ENCODE measurements around the gene TMEM247. TPM values are rescaled to one million over a fixed set of nuclear protein-coding genes. Genes with fewer than 3 reads are reported as not detected.

The TMEM247 gene
- total RNA-seq, 2 experiments from 2014 or later = not detected

DNA sequence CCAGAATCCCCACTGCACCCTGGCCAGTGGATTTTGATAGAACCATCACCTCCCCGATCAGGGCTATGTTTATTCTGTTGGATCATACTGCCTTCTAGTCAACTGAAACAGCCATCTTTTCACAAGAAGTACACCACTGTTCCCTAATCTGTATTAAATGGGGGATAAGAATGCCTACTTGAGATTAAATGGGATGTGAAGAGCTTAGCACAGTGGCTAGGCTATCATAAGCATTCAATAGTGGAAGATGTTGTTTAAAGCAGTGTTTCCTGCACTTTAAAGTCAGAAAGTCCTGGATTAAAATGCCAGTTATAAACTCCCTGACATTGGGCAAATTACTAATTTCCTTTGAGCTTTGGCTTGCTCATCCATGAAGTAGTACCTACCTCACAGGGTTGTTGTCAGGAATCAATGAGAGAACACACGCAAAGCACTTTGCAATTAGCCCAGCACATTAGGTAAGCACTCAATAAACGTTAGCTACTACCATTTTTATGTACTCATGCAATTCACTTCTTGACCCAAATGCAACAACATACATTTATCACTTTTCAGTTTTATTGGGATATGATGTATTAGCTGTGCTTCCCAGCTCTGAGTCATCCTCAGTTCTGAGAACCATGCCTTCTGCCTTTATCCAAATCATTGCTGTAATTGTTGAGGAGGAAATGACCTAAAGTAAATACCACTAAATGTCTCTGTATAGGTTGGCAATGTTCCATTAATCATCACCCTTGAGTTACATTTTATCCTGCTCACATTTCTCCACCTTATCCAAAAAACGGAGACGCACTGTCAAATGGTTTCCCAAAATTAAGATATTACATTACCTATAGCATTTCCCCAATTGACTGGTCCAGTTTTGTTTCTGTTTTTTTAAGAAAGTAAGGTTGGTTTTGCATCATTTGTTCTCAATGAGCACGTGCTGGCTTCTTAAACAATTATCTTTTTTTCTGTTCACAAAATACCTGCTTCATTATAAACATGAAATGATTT, 2.1 kb downstream of the TMEM247 start:
- Mint-ChIP-seq H3K27me3 (ENCODE audit: low read depth) (no peaks in the 10 kb centered on the region), H3K27ac (no peak overlapping the region), H3K9me3 (peaks cover 6% of the 10 kb centered on the region), H3K4me3 (no peak overlapping the region), H3K4me1 (ENCODE audit: low read depth) (peaks cover 29% of the 10 kb centered on the region), H3K36me3 (ENCODE audit: low read depth) (peaks cover 5% of the 10 kb centered on the region)
- no peak for DNase-seq
- intact Hi-C loops (cut with micrococcal nuclease) = no loop called here
- CTCF ChIA-PET = interaction anchor here (0.9 to 1.3 kb wide), 3 partner anchors 19 to 120 kb away, joined by 3 read pairs; no protein-coding TSS in a partner anchor

DNA sequence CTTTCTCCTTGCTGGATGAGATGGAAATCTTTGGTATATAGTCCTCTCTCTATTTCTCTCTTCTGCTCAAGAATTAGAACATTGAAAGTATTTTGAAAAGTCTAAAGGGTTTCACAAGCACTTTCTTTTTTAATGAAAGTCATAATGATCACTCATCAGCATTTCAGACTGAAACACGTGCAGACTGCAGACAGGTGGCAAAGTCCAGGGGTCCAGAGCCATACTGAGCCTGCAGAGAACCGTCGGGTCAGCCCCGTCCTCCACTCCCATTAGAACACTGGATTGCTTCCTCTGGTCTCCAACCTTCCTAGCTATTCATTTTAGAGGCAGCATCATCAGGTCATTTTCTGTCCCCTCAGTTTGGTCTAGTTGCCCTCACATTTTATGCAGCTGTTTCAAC, 3.1 kb downstream of the TMEM247 start:
- no peaks in the 10 kb centered on the region for H3K27me3 Mint-ChIP-seq (ENCODE audit: low read depth)
- intact Hi-C loops (cut with micrococcal nuclease) = no loop called here
- peaks cover 21% of the 10 kb centered on the region for H3K4me1 Mint-ChIP-seq (ENCODE audit: low read depth)
- H3K4me3 Mint-ChIP-seq = no peak overlapping the region
- CTCF ChIA-PET = no interaction called here
- no peak overlapping the region for H3K27ac Mint-ChIP-seq
- peaks cover 4% of the 10 kb centered on the region for H3K9me3 Mint-ChIP-seq
- DNase-seq = no peak
- peaks cover 5% of the 10 kb centered on the region for H3K36me3 Mint-ChIP-seq (ENCODE audit: low read depth)

DNA sequence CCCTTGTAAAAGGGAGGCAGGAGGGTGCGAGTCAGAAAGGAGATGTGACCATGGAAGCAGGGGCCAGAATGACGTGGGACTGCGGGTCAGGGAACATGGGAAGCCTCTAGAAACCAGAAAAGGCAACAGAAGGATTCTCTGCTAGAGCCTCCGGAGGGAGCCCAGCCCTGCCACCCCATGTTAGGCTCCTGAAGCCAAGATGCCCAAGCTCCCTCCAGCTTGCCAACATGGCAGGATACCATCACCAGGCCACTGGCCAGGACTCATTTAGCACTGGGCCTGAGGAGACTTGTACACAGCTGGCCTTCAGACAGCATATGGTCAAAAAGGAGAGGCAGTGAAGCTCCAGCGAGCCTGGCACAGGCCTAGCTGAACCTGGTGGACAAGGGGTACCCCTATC, 5.6 kb downstream of the TMEM247 start:
- no peak for DNase-seq
- H3K4me3 Mint-ChIP-seq = no peak overlapping the region
- H3K4me1 Mint-ChIP-seq (ENCODE audit: low read depth) = peaks cover 9% of the 10 kb centered on the region
- no peaks in the 10 kb centered on the region for H3K9me3 Mint-ChIP-seq
- intact Hi-C loops (cut with micrococcal nuclease) = no loop called here
- no peaks in the 10 kb centered on the region for H3K36me3 Mint-ChIP-seq (ENCODE audit: low read depth)
- no peaks in the 10 kb centered on the region for H3K27me3 Mint-ChIP-seq (ENCODE audit: low read depth)
- CTCF ChIA-PET = no interaction called here
- H3K27ac Mint-ChIP-seq = no peak overlapping the region

DNA sequence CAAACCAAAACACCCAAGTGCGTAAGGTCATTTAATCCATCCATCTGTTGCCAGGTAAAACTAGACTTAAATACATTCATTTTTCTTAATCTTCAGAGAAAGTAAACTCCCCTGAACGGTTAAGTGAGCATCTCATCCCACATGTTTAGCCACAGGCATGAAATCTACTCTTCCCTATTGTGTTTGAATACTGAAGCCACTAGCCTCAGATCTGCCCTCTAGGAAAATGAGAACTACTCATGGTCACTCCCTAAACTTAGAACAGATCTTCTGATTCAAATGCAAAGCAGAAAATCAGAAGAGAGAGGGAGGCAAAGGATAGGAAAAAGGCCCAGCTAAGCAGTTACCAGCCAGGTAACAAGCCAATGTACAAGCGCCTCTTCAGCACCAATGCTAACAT, 7.1 kb downstream of the TMEM247 start:
- CTCF ChIA-PET = no interaction called here
- Mint-ChIP-seq H3K4me3 (no peak overlapping the region), H3K27me3 (ENCODE audit: low read depth) (no peaks in the 10 kb centered on the region), H3K27ac (no peak overlapping the region), H3K9me3 (no peaks in the 10 kb centered on the region), H3K4me1 (ENCODE audit: low read depth) (peaks cover 10% of the 10 kb centered on the region), H3K36me3 (ENCODE audit: low read depth) (no peaks in the 10 kb centered on the region)
- no peak for DNase-seq
- intact Hi-C loops (cut with micrococcal nuclease) = no loop called here

DNA sequence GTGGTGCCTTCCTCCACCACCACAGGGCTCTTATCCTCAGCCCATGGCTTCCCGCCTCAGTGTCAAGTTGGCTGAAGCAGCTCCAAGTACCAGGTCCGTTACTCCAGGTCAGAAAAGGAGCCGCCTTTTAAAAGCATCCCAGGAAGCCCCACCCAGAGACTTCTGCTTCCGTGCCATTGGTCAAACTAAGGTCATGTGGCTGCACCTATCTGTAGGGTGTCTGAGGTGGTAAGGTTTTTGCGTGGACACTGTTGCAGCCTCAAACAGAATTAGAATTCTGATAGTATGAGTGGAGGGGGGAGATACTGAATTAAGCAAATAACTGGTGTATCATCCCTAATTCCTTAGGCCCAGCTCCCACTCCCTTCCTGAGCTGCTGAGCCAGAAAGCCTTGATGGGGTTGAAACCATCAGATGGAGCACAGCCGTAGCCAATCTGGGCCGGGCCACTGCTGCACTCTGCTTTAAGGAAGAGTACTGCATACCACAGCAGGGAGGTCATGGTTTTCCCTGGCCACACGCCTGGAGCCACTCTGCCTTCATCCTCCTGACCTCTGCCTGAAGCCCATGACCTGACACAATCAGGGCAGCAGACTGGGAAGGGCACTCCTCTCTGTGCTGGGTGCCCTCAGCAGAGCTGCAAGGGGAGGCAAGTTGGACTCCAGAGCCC, 8.4 kb downstream of the TMEM247 start:
- peaks cover 2% of the 10 kb centered on the region for H3K4me1 Mint-ChIP-seq (ENCODE audit: low read depth)
- H3K27me3 Mint-ChIP-seq (ENCODE audit: low read depth) = no peaks in the 10 kb centered on the region
- CTCF ChIA-PET = interaction anchor here (0.6 kb wide), 1 partner anchor 684 kb away, joined by 6 read pairs; no protein-coding TSS in a partner anchor

DNA sequence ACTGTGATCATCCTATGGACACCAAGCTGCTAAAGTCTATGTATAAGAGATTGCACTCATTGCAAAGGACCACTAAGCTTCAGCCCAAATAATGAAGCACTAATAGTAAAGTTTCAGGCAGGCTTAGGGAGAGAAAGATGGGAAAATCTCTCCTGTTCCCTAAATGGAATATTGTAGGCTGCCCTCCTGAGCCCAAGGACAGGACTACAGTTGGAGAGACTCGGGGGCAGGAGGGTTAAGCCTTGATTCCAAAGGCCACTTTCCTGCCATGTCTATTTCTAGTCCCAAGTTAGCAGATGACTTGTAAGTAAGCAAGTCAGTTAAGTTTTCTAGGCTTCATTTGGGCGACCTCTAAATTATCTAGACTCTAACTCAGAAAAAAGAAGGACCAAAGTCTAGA, 9.0 kb downstream of the TMEM247 start:
- H3K4me3 Mint-ChIP-seq = no peak overlapping the region
- no peaks in the 10 kb centered on the region for H3K27me3 Mint-ChIP-seq (ENCODE audit: low read depth)
- CTCF ChIA-PET = no interaction called here
- intact Hi-C loops (cut with micrococcal nuclease) = no loop called here
- no peaks in the 10 kb centered on the region for H3K9me3 Mint-ChIP-seq
- no peaks in the 10 kb centered on the region for H3K36me3 Mint-ChIP-seq (ENCODE audit: low read depth)
- H3K27ac Mint-ChIP-seq = no peak overlapping the region
- DNase-seq = no peak
- peaks cover 7% of the 10 kb centered on the region for H3K4me1 Mint-ChIP-seq (ENCODE audit: low read depth)

More for the DNA sequence above, 8.4 kb downstream of the TMEM247 start:
- intact Hi-C loops (cut with micrococcal nuclease) = no loop called here
- Mint-ChIP-seq H3K27ac (no peak overlapping the region), H3K9me3 (no peaks in the 10 kb centered on the region), H3K4me3 (no peak overlapping the region), H3K36me3 (ENCODE audit: low read depth) (no peaks in the 10 kb centered on the region)
- no peak for DNase-seq

DNA sequence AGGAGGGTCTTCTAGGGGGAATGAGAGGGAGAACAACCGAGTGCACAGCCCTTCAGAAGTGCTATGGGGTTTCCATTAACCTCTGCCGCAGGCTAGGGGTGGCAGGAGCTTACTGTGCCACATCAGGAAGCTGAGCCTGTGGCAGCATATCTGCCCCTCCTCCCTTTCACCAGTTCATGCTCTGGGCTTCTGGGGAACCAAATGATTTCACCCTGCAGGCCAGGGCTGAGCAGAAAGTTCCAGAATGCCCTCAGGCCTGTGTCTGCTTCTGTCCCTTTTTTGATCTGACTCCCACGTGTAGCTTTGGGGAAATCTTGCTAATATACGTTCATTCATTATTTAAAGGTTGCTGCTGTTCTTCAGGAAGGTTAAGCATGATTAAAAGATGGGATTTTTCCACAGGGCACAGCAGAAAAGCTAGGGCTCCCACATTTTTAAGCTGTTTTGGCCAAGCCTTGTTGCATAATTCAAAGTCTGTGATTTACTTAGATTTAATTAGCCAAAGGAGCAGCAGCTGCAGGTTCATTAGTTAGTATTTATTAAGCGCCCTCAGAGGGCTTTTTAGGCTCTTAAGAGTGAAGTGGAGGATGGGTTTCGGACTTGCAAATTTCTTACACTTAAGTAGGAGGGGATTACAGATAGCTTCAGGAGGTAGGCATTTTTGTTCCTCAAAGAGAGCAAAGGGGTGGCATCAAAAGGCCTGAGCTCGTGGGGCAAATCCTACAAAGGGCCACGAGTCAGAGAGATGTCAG, 10.2 kb downstream of the TMEM247 start:
- Mint-ChIP-seq H3K4me3 (no peak overlapping the region), H3K36me3 (ENCODE audit: low read depth) (no peaks in the 10 kb centered on the region), H3K4me1 (ENCODE audit: low read depth) (peaks cover 10% of the 10 kb centered on the region), H3K27ac (no peak overlapping the region), H3K9me3 (no peaks in the 10 kb centered on the region), H3K27me3 (ENCODE audit: low read depth) (no peaks in the 10 kb centered on the region)
- intact Hi-C loops (cut with micrococcal nuclease) = no loop called here
- CTCF ChIA-PET = interaction anchor here (0.6 to 0.9 kb wide), 3 partner anchors 31 to 472 kb away, joined by 3 read pairs; no protein-coding TSS in a partner anchor
- no peak for DNase-seq

DNA sequence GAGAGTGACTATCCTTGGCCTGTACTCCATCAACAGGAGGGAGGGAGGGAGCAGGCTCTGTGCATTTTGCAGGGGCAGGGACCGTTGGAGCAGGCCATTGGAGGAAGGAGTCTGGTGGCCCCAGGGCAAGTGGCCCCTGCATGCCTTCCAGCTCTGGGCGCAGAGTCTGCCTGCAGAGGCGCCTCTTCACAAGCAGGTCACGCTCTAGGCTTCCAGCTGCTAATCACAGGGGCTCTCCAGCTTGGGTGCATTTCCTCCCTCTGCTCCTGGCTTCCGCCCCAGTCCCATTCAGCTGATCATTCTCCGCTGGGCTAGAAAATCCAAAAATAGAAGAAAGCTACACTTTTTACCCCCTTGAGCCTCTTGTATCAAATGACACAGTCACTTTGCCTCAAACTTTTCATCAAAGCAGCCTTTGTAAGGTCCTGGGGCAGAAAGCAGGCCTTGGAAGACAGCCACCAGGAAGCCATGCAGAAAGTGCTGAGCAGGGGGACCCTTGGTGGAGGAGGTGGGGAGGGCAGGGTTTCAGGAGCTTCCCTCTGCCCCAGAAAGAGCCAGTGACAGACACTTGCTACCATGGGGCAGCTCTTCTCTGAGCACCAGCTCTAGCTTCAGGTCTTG, 11.3 kb downstream of the TMEM247 start:
- peak; percentile 21 for DNase-seq
- no peak overlapping the region for H3K4me3 Mint-ChIP-seq
- no peak overlapping the region for H3K27ac Mint-ChIP-seq
- H3K36me3 Mint-ChIP-seq (ENCODE audit: low read depth) = no peaks in the 10 kb centered on the region
- peaks cover 10% of the 10 kb centered on the region for H3K4me1 Mint-ChIP-seq (ENCODE audit: low read depth)
- intact Hi-C loops (cut with micrococcal nuclease) = no loop called here
- H3K27me3 Mint-ChIP-seq (ENCODE audit: low read depth) = no peaks in the 10 kb centered on the region
- CTCF ChIA-PET = interaction anchor here (0.7 to 1.4 kb wide), 3 partner anchors 64 to 399 kb away, joined by 3 read pairs; no protein-coding TSS in a partner anchor
- no peaks in the 10 kb centered on the region for H3K9me3 Mint-ChIP-seq

DNA sequence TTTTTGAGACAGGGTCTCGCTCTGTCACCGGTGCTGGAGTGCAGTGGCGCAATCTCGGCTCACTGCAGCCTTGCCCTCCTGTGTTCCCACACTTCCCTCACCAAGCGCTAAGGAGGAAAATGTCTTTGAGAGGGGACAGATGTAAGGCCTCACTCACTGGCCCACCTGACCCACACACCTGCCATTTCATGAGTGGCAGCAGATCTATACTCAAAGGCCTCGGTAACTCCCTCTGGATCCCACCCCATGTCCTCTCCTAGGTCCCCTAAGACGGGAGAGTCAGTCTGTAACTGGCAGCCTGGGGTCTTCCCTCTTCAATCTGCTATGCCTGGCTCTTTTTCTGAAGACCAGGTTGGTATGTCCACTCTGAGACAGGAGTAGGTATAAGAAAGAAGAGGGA, 12.9 kb downstream of the TMEM247 start:
- Mint-ChIP-seq H3K27me3 (ENCODE audit: low read depth) (no peaks in the 10 kb centered on the region), H3K36me3 (ENCODE audit: low read depth) (no peaks in the 10 kb centered on the region), H3K4me3 (no peak overlapping the region), H3K9me3 (no peaks in the 10 kb centered on the region), H3K27ac (no peak overlapping the region), H3K4me1 (ENCODE audit: low read depth) (peaks cover 10% of the 10 kb centered on the region)
- no peak for DNase-seq
- intact Hi-C loops (cut with micrococcal nuclease) = no loop called here
- CTCF ChIA-PET = no interaction called here

DNA sequence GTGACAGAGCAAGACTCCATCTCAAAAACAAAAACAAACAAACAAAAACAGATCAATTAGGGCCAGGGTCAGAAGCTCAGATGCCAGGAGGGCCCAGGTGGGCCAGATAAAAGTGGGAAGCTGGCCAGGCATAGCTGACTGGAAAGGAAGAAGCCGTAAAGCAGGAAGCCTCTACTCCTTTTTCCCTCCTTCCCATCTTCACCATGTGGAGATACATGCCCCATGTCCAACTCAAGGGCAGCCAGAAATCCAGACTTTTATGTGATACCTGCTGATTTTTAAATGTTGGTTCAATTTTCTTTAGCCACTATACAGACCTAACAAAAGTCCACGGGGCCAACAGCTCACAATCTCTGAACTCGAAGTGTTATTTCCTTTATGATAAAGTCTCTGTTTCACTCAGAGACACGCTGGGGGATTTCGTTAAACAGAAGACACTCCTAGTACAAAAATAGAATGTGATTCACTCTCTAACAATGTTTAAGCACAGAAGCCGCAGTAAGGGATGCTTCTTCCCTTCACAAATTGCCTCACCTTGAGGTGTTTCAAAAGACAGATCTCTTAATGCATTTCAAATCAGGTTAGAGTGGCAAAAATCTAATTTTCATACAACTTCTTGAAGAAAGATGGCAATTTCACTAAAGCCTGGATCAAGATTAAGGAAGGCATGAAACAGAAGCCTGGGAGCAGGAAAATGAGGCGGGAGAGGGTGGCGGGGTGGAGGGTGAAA, 14.0 kb downstream of the TMEM247 start:
- Mint-ChIP-seq H3K27ac (no peak overlapping the region), H3K36me3 (ENCODE audit: low read depth) (no peaks in the 10 kb centered on the region), H3K27me3 (ENCODE audit: low read depth) (no peaks in the 10 kb centered on the region), H3K9me3 (no peaks in the 10 kb centered on the region), H3K4me3 (no peak overlapping the region), H3K4me1 (ENCODE audit: low read depth) (peaks cover 10% of the 10 kb centered on the region)
- peak; percentile 16 for DNase-seq
- intact Hi-C loops (cut with micrococcal nuclease) = no loop called here
- CTCF ChIA-PET = no interaction called here

DNA sequence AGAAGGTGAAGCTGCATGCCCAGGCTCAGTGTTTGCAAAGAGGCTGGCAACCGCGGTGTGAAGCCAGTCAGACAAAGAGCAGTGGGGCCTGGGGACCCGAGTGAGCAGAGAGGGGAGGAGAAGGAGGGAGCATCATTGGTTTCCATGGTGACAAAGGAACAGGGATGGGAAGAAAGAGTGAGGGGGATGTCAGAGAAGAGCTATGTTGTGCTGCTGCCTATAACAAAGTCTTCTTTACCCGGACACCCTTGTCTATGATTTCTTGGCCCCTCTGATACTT, 14.5 kb downstream of the TMEM247 start:
- no peak for DNase-seq
- Mint-ChIP-seq H3K36me3 (ENCODE audit: low read depth) (no peaks in the 10 kb centered on the region), H3K4me1 (ENCODE audit: low read depth) (peaks cover 11% of the 10 kb centered on the region), H3K27ac (no peak overlapping the region), H3K9me3 (no peaks in the 10 kb centered on the region), H3K4me3 (no peak overlapping the region), H3K27me3 (ENCODE audit: low read depth) (no peaks in the 10 kb centered on the region)
- CTCF ChIA-PET = interaction anchor here (0.5 kb wide), 1 partner anchor 389 kb away, joined by 4 read pairs; no protein-coding TSS in a partner anchor
- intact Hi-C loops (cut with micrococcal nuclease) = no loop called here
